GM19238 (cell line): ENCODE results near the gene GSTM4.
"Not testable (repeated sequence)": the region's sequence is repeated elsewhere in the genome, so short reads cannot be mapped to it uniquely, and the experiment has no call there.

Source experiments
- DNase-seq: peaks from one replicate; pipeline ENCODE4 v3.0.0; 2011; ENCODE audit warnings: low spot score; ENCODE audit not compliant: insufficient read length

The GSTM4 gene

GRCh38 chr1:109697861-109698260, 42.0 kb downstream of the GSTM4 start:
- not testable (repeated sequence) for DNase-seq

GRCh38 chr1:109702940-109703339, 47.0 kb downstream of the GSTM4 start:
- DNase-seq, result not testable (repeated sequence)

GRCh38 chr1:109704173-109704572, 48.3 kb downstream of the GSTM4 start:
- DNase-seq, result no peak

GRCh38 chr1:109705411-109705810, 49.5 kb downstream of the GSTM4 start:
- no peak for DNase-seq

- not testable (repeated sequence) for DNase-seq
Measured at GRCh38 chr1:109708949-109709348, 53.0 kb downstream of the GSTM4 start.

- DNase-seq, result not testable (repeated sequence)
Measured at GRCh38 chr1:109709822-109710221, 53.9 kb downstream of the GSTM4 start.
